ENCODE measurements around the gene NECTIN1.

The NECTIN1 gene

GRCh38 chr11:119712459-119713358, 16.3 kb downstream of the NECTIN1 start:
- no peak for DNase-seq

- DNase-seq = no peak
Measured at GRCh38 chr11:119712006-119712405, 17.0 kb downstream of the NECTIN1 start.

- DNase-seq = no peak
Measured at GRCh38 chr11:119711476-119711875, 17.5 kb downstream of the NECTIN1 start.

- DNase-seq = no peak
Measured at GRCh38 chr11:119710417-119710816, 18.6 kb downstream of the NECTIN1 start.

- DNase-seq = no peak
Measured at GRCh38 chr11:119709638-119710346, 19.2 kb downstream of the NECTIN1 start.

GRCh38 chr11:119709171-119709570, 19.8 kb downstream of the NECTIN1 start:
- no peak for DNase-seq

GRCh38 chr11:119708384-119708783, 20.6 kb downstream of the NECTIN1 start:
- no peak for DNase-seq

GRCh38 chr11:119706887-119707286, 22.1 kb downstream of the NECTIN1 start:
- DNase-seq = no peak

- DNase-seq = no peak
Measured at GRCh38 chr11:119706029-119706428, 23.0 kb downstream of the NECTIN1 start.

GRCh38 chr11:119705362-119705761, 23.6 kb downstream of the NECTIN1 start:
- no peak for DNase-seq

GRCh38 chr11:119704849-119705248, 24.2 kb downstream of the NECTIN1 start:
- DNase-seq = no peak

- no peak for DNase-seq
Measured at GRCh38 chr11:119701591-119702549, 27.1 kb downstream of the NECTIN1 start.

GRCh38 chr11:119700536-119701346, 28.3 kb downstream of the NECTIN1 start:
- DNase-seq = no peak

GRCh38 chr11:119700030-119700429, 29.0 kb downstream of the NECTIN1 start:
- no peak for DNase-seq

GRCh38 chr11:119699227-119699626, 29.8 kb downstream of the NECTIN1 start:
- no peak for DNase-seq

- DNase-seq = no peak
Measured at GRCh38 chr11:119697882-119698281, 31.1 kb downstream of the NECTIN1 start.

- DNase-seq = no peak
Measured at GRCh38 chr11:119697445-119697844, 31.6 kb downstream of the NECTIN1 start.

- no peak for DNase-seq
Measured at GRCh38 chr11:119696378-119697222, 32.4 kb downstream of the NECTIN1 start.

GRCh38 chr11:119694334-119694733, 34.7 kb downstream of the NECTIN1 start:
- no peak for DNase-seq

GRCh38 chr11:119693253-119693815, 35.7 kb downstream of the NECTIN1 start:
- no peak for DNase-seq

- DNase-seq = no peak
Measured at GRCh38 chr11:119692540-119692820, 36.5 kb downstream of the NECTIN1 start.
